ENCODE measurements around the gene UTS2B.

- TF ChIP-seq EZH2 (IDR thresholded peaks at IDR 0.05; ENCODE audit: insufficient read depth, poor library complexity, severe bottlenecking) (no peak), EZH2phosphoT487 (IDR thresholded peaks at IDR 0.05; ENCODE audit: insufficient read depth, low read depth) (no peak)
These were observed 31.7 kb upstream of the UTS2B start for GRCh38 chr3:191362037-191362436.

All from GM23248 (cell line).